NCI-H2081 (cell line): Measurements from ENCODE around the gene SCLT1.

ENCODE experiments used
- DNase-seq, 2 experiments: peaks; one replicate each; lab custom pipeline; 2025; lab: John Stamatoyannopoulos, UW

Gene SCLT1

GRCh38 chr4:128869776-128870509 lies 223.4 kb downstream of the SCLT1 start:
- no peak for DNase-seq

- DNase-seq: no peak
Observed at GRCh38 chr4:128868758-128869157, 224.6 kb downstream of the SCLT1 start.

- DNase-seq: no peak
Observed at GRCh38 chr4:128866691-128867090, 226.6 kb downstream of the SCLT1 start.

GRCh38 chr4:128866269-128866668 lies 227.1 kb downstream of the SCLT1 start:
- no peak for DNase-seq

- no peak for DNase-seq
Observed at GRCh38 chr4:128865132-128865531, 228.2 kb downstream of the SCLT1 start.

- peak; percentile 46 to 62 for DNase-seq
Observed at GRCh38 chr4:128863312-128864075, 229.8 kb downstream of the SCLT1 start.

- no peak for DNase-seq
Observed at GRCh38 chr4:128862608-128863311, 230.6 kb downstream of the SCLT1 start.

- DNase-seq: no peak
Observed at GRCh38 chr4:128861856-128862518, 231.4 kb downstream of the SCLT1 start.

- no peak for DNase-seq
Observed at GRCh38 chr4:128859887-128860677, 233.3 kb downstream of the SCLT1 start.

- DNase-seq: no peak
Observed at GRCh38 chr4:128858879-128859671, 234.3 kb downstream of the SCLT1 start.

- no peak for DNase-seq
Observed at GRCh38 chr4:128856246-128856645, 237.1 kb downstream of the SCLT1 start.

GRCh38 chr4:128855621-128856020 lies 237.7 kb downstream of the SCLT1 start:
- no peak for DNase-seq

- no peak for DNase-seq
Observed at GRCh38 chr4:128854433-128854832, 238.9 kb downstream of the SCLT1 start.

- DNase-seq: no peak
Observed at GRCh38 chr4:128853741-128854140, 239.6 kb downstream of the SCLT1 start.

- no peak for DNase-seq
Observed at GRCh38 chr4:128850252-128850651, 243.1 kb downstream of the SCLT1 start.

- DNase-seq: no peak
Observed at GRCh38 chr4:128848461-128848860, 244.9 kb downstream of the SCLT1 start.

- DNase-seq: peak; percentile 24 to 47
Observed at GRCh38 chr4:128847082-128847724, 246.1 kb downstream of the SCLT1 start.

GRCh38 chr4:128846063-128846462 lies 247.3 kb downstream of the SCLT1 start:
- DNase-seq: peak; percentile 10 to 68

- no peak for DNase-seq
Observed at GRCh38 chr4:128844931-128845330, 248.4 kb downstream of the SCLT1 start.

- no peak for DNase-seq
Observed at GRCh38 chr4:128841402-128841801, 251.9 kb downstream of the SCLT1 start.
